GM19240 (cell line): ENCODE data around the gene SPSB2.

Source experiments
- DNase-seq: peaks from one replicate; pipeline ENCODE4 v3.0.0; 2011; ENCODE audit warnings: low spot score; ENCODE audit not compliant: insufficient read length

SPSB2 gene

GRCh38 chr12:6851921-6852650, 21.0 kb downstream of the SPSB2 start, which contains the start of gene USP5:
Gene USP5, plus strand, starts transcription at chr12:6852150. Its CDS starts 30 bp downstream, at chr12:6852180.
- DNase-seq, result peak; percentile 95

GRCh38 chr12:6851153-6851920, 21.8 kb downstream of the SPSB2 start, which contains the start of gene CDCA3:
Gene CDCA3, minus strand, starts transcription at chr12:6851286. Its CDS starts 334 bp downstream, at chr12:6850952.
- peak; percentile 100 for DNase-seq

GRCh38 chr12:6850796-6851152, 22.3 kb downstream of the SPSB2 start:
- DNase-seq, result no peak

- DNase-seq, result no peak
These were observed 23.0 kb downstream of the SPSB2 start for GRCh38 chr12:6849976-6850560.

GRCh38 chr12:6849427-6849826, 23.7 kb downstream of the SPSB2 start:
- no peak for DNase-seq

GRCh38 chr12:6847676-6848075, 25.4 kb downstream of the SPSB2 start:
- DNase-seq, result no peak

- DNase-seq, result no peak
These were observed 26.7 kb downstream of the SPSB2 start for GRCh38 chr12:6846316-6846869.

GRCh38 chr12:6845395-6845794, 27.7 kb downstream of the SPSB2 start:
- no peak for DNase-seq

GRCh38 chr12:6843118-6843902, 29.8 kb downstream of the SPSB2 start:
- DNase-seq, result no peak

- no peak for DNase-seq
These were observed 31.0 kb downstream of the SPSB2 start for GRCh38 chr12:6842075-6842474.

- no peak for DNase-seq
These were observed 32.2 kb downstream of the SPSB2 start, which contains the start of gene GNB3 for GRCh38 chr12:6840761-6841515. Gene GNB3, plus strand, starts transcription at chr12:6840925. Its CDS starts 363 bp downstream, at chr12:6841288.

GRCh38 chr12:6840330-6840729, 32.8 kb downstream of the SPSB2 start:
- DNase-seq, result no peak

- peak; percentile 63 for DNase-seq
These were observed 33.5 kb downstream of the SPSB2 start for GRCh38 chr12:6839482-6840201.

GRCh38 chr12:6838854-6839253, 34.2 kb downstream of the SPSB2 start:
- DNase-seq, result no peak

GRCh38 chr12:6837370-6838060, 35.6 kb downstream of the SPSB2 start:
- no peak for DNase-seq

GRCh38 chr12:6836851-6837250, 36.3 kb downstream of the SPSB2 start:
- no peak for DNase-seq

- DNase-seq, result no peak
These were observed 38.2 kb downstream of the SPSB2 start for GRCh38 chr12:6834873-6835272.

GRCh38 chr12:6834254-6834653, 38.8 kb downstream of the SPSB2 start:
- no peak for DNase-seq
